CD14-positive monocyte (primary cell): Measurements from ENCODE around the gene MRPL40. TPM values are rescaled to one million over a fixed set of nuclear protein-coding genes. Genes with fewer than 3 reads are reported as not detected.

Source experiments
- DNase-seq, 3 donors: peaks; one replicate each; pipeline ENCODE4 v3.0.0-alpha.2; 2011 to 2022
- H2AFZ ChIP-seq: 2 replicates; pipeline ENCODE4 v1.6.0; 2012; ENCODE audit warnings: mild to moderate bottlenecking, low read depth, low read length, inconsistent platforms; ENCODE audit not compliant: insufficient read depth, poor library complexity, severe bottlenecking
- H3K27ac ChIP-seq, 2 donors: 1 replicate in 1 of 2; 2 replicates in 1 of 2; pipeline ENCODE4 v1.5.1; 2012 to 2013; ENCODE audit warnings: low read length in 2 of 2, control low read depth in 1 of 2, inconsistent platforms in 1 of 2, low read depth in 1 of 2, mild to moderate bottlenecking in 1 of 2
- H3K27me3 ChIP-seq, 2 donors: one replicate each; pipeline versions ENCODE4 v1.6.0 to v1.6.1; 2011 to 2013; ENCODE audit warnings: low read length in 2 of 2; ENCODE audit not compliant: control insufficient read depth in 2 of 2, insufficient read depth in 2 of 2
- H3K36me3 ChIP-seq, 2 donors: replicated peaks in 1 of 2; 1 replicate in 1 of 2; 2 replicates in 1 of 2; pipeline versions ENCODE4 v1.5.1 to v1.6.1; 2012 to 2013; ENCODE audit warnings: low read length in 2 of 2, control low read depth in 1 of 2, inconsistent platforms in 1 of 2, mild to moderate bottlenecking in 1 of 2; ENCODE audit not compliant: insufficient read depth in 2 of 2, control insufficient read depth in 1 of 2
- H3K4me1 ChIP-seq, 2 donors: 1 replicate in 1 of 2; 2 replicates in 1 of 2; pipeline versions ENCODE4 v1.5.1 to v1.6.1; 2012 to 2013; ENCODE audit warnings: low read length in 2 of 2, control low read depth in 1 of 2, inconsistent platforms in 1 of 2, mild to moderate bottlenecking in 1 of 2, moderate library complexity in 1 of 2; ENCODE audit not compliant: insufficient read depth in 2 of 2, control insufficient read depth in 1 of 2
- H3K4me2 ChIP-seq: replicated peaks from 2 replicates; pipeline ENCODE3; 2012; ENCODE audit warnings: low read length, moderate library complexity, mild to moderate bottlenecking; ENCODE audit not compliant: poor library complexity, severe bottlenecking; ENCODE audit errors: extremely low read depth
- H3K4me3 ChIP-seq, 3 experiments: fragments of 200-600 bp in 1 of 3; sonication (generic) in 1 of 3; replicated peaks in 1 of 3; 1 replicate in 2 of 3; 2 replicates in 1 of 3; pipeline ENCODE4 v1.5.1; 2011 to 2013; ENCODE audit warnings: low read length in 3 of 3, mild to moderate bottlenecking in 3 of 3, control low read depth in 2 of 3, low read depth in 2 of 3, inconsistent platforms in 1 of 3, moderate library complexity in 1 of 3
- H3K79me2 ChIP-seq: 2 replicates; pipeline ENCODE4 v1.6.0; 2012; ENCODE audit warnings: mild to moderate bottlenecking, control low read depth, inconsistent platforms, low read length, moderate library complexity; ENCODE audit not compliant: insufficient read depth
- H3K9ac ChIP-seq: 2 replicates; pipeline ENCODE4 v1.6.0; 2017; ENCODE audit warnings: low read length, mild to moderate bottlenecking; ENCODE audit not compliant: insufficient read depth, poor library complexity, severe bottlenecking
- H3K9me3 ChIP-seq, 2 donors: replicated peaks in 1 of 2; 1 replicate in 1 of 2; 2 replicates in 1 of 2; pipeline versions ENCODE4 v1.5.1 to v1.6.1; 2012 to 2013; ENCODE audit warnings: low read length in 2 of 2, control low read depth in 1 of 2; ENCODE audit not compliant: control insufficient read depth in 1 of 2, insufficient read depth in 1 of 2
- H4K20me1 ChIP-seq: 2 replicates; pipeline ENCODE4 v1.6.0; 2012; ENCODE audit warnings: mild to moderate bottlenecking, low read length, control low read depth, moderate library complexity; ENCODE audit not compliant: insufficient read depth
- H3K27ac Mint-ChIP-seq, 7 donors: one replicate each; pipeline ENCODE4 v1.8.0; 2020; ENCODE audit warnings: mild to moderate bottlenecking in 7 of 7, mixed read lengths in 7 of 7, moderate library complexity in 6 of 7, inconsistent platforms in 2 of 7
- H3K27me3 Mint-ChIP-seq, 3 donors: one replicate each; pipeline ENCODE4 v1.8.0; 2021 to 2022; ENCODE audit warnings: low read depth in 3 of 3, mild to moderate bottlenecking in 3 of 3, mixed read lengths in 3 of 3, moderate library complexity in 3 of 3, inconsistent platforms in 1 of 3
- H3K36me3 Mint-ChIP-seq, 2 donors: one replicate each; pipeline ENCODE4 v1.8.0; 2020; ENCODE audit warnings: mixed read lengths in 2 of 2, inconsistent platforms in 1 of 2, mild to moderate bottlenecking in 1 of 2
- H3K4me1 Mint-ChIP-seq: one replicate; pipeline ENCODE4 v1.8.0; 2020; ENCODE audit warnings: mild to moderate bottlenecking, mixed read lengths
- H3K4me3 Mint-ChIP-seq, 2 donors: one replicate each; pipeline ENCODE4 v1.8.0; 2020; ENCODE audit warnings: mild to moderate bottlenecking in 2 of 2, mixed read lengths in 2 of 2, moderate library complexity in 1 of 2
- H3K9me3 Mint-ChIP-seq, 7 donors: one replicate each; pipeline ENCODE4 v1.8.0; 2020 to 2022; ENCODE audit warnings: mixed read lengths in 7 of 7, mild to moderate bottlenecking in 6 of 7, moderate library complexity in 6 of 7, inconsistent platforms in 2 of 7
- CTCF ChIP-seq: fragments of 200-600 bp; IDR thresholded peaks from one replicate; pipeline ENCODE4 v1.8.0; 2022; ENCODE audit warnings: antibody characterized with exemption, mild to moderate bottlenecking
- WGBS: methylation state at CpG from one replicate; pipeline ENCODE4 v1.1.5; 2013; ENCODE audit warnings: missing lambda C conversion rate; ENCODE audit not compliant: insufficient coverage; 5-methylcytosine and 5-hydroxymethylcytosine counted together
- intact Hi-C, 2 donors: fragments of 100-400 bp; cut with micrococcal nuclease; formaldehyde crosslinking; loops; one replicate each; pipeline versions ENCODE4 v1.15.0 to v1.15.1; 2023
- polyA plus RNA-seq, 3 donors: library from polyadenylated mRNA; depleted of rRNA in 1 of 3; unstranded in 2 of 3; stranded (reverse) in 1 of 3; fragments of 300-500 nt in 2 of 3; fragments of >200 nt in 1 of 3; fragmentation: Illumina TruSeq in 2 of 3; gene quantifications; 1 replicate in 2 of 3; 2 replicates in 1 of 3; pipeline ENCODE4 v1.2.3, GENCODE V29; 2012 to 2021

MRPL40 gene
- polyA plus RNA-seq, 3 donors, result 9.2 to 61.4 (median 48.4) TPM

- no peak for DNase-seq
- Mint-ChIP-seq H3K27ac (no peak overlapping the region), H3K4me1 (peaks cover 14% of the 10 kb centered on the region), H3K36me3 (peaks cover 58 to 61% of the 10 kb centered on the region in 2 donors), H3K27me3 (no peaks in the 10 kb centered on the region), H3K9me3 (peaks cover 0 to 1% (median 0%) of the 10 kb centered on the region in 7 donors), H3K4me3 (no peak overlapping the region)
- no peak overlapping the region for H3K4me3 ChIP-seq
- H3K9me3 ChIP-seq, result no peaks in the 10 kb centered on the region
- peaks cover 11% of the 10 kb centered on the region for H3K79me2 ChIP-seq
- no peak overlapping the region for H3K4me2 ChIP-seq
- peaks cover 12 to 16% of the 10 kb centered on the region in 2 donors for H3K4me1 ChIP-seq
- peaks cover 1% of the 10 kb centered on the region for H4K20me1 ChIP-seq
- 100% methylated on average over 1 of the region's 4 CpGs for WGBS
- H3K9ac ChIP-seq, result no peak overlapping the region
- TF ChIP-seq CTCF, result no peak
- H2AFZ ChIP-seq, result no peak overlapping the region
- H3K36me3 ChIP-seq, result peaks cover 51 to 65% of the 10 kb centered on the region in 2 donors
- no peak overlapping the region for H3K27ac ChIP-seq
- H3K27me3 ChIP-seq, result no peaks in the 10 kb centered on the region
- intact Hi-C loops, result no loop called here
Measured at GRCh38 chr22:19451570-19451969, 19.2 kb downstream of the MRPL40 start.

- peaks cover 73 to 77% of the 10 kb centered on the region in 2 donors for H3K36me3 Mint-ChIP-seq
- Histone ChIP-seq H3K27me3 (no peaks in the 10 kb centered on the region), H4K20me1 (no peaks in the 10 kb centered on the region), H3K4me3 (no peak overlapping the region), H3K79me2 (no peaks in the 10 kb centered on the region), H3K9ac (no peak overlapping the region), H3K36me3 (peaks cover 67 to 86% of the 10 kb centered on the region in 2 donors), H3K9me3 (no peaks in the 10 kb centered on the region), H2AFZ (no peak overlapping the region), H3K27ac (no peak overlapping the region), H3K4me2 (no peak overlapping the region), H3K4me1 (peaks cover 0 to 1% of the 10 kb centered on the region in 2 donors)
- H3K4me3 Mint-ChIP-seq, result no peak overlapping the region
- peaks cover under 1% of the 10 kb centered on the region for H3K4me1 Mint-ChIP-seq
- no peak overlapping the region for H3K27ac Mint-ChIP-seq
- 95% methylated on average over 5 of the region's 5 CpGs for WGBS
- no peaks in the 10 kb centered on the region for H3K27me3 Mint-ChIP-seq
- TF ChIP-seq CTCF, result no peak
- intact Hi-C loops, result no loop called here
- no peaks in the 10 kb centered on the region for H3K9me3 Mint-ChIP-seq
- DNase-seq, result no peak
Measured at GRCh38 chr22:19453718-19454117, 21.4 kb downstream of the MRPL40 start.
